GM12875 (cell line): ENCODE results near the gene TSC2.
A peak's percentile ranks its signal among the peaks of the same experiment; 100 is the strongest.
"Not testable (repeated sequence)": the region's sequence is repeated elsewhere in the genome, so short reads cannot be mapped to it uniquely, and the experiment has no call there.

Experiments
- H3K4me3 ChIP-seq: one replicate; pipeline ENCODE4 v1.5.1; 2011; ENCODE audit warnings: low read depth, low read length, control low read depth

Gene TSC2

DNA sequence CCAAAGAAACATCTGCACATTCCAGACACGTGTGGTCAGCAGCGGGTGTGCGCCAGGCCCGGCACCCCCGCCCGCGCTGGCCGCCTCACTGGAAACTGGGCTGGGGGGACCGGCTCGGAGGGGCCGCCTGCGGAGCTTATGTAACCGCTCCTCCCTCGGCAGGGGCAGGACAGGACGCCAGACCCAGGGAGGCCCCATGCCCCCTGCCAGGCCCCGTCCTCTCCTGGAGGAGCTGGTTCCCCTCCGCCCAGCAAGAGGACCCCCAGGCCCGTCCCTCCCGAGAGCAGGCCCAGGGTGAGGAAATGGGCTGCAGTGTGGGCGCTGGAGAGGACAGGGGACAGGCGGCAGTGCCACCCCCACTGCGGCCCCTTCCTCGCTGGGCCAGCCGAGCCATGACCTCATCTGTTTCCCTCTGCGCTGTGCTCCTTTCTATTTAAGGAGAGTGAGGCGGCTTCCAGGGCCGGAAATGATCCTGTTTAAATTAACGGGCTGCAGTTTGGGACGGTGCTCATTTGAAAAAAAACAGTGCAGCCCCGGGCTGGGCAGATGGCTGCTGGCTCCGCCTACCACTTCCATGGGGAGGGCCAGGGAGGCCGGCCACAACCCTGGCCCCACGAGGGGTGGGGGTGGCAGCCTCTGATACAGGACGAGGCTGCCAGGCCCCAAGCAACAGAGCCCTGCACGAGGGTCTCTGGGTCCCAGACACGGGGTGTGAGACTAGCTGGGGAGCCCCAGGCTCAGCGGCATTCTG is 77.1 kb downstream of the TSC2 start:
- not testable (repeated sequence) for H3K4me3 ChIP-seq

DNA sequence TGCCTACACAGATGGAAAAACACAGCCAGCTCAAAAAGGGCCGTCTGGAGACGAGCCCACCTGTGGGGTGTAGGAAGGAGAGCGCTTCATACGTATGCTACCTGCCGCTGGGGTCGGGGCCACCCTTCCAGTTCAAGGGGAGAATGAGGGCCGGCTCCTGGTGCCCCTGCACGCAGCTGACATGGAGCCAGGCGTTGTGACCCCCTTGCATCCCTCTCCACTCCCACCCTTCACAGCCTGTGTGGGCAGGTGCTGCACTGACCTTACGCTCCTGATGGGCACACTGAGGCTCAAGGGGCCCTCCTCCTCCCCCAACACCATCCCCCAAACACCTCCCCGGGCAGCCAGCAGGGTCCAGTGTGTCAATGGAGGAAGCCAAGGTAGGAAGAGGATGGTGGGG is 77.8 kb downstream of the TSC2 start:
- not testable (repeated sequence) for H3K4me3 ChIP-seq

DNA sequence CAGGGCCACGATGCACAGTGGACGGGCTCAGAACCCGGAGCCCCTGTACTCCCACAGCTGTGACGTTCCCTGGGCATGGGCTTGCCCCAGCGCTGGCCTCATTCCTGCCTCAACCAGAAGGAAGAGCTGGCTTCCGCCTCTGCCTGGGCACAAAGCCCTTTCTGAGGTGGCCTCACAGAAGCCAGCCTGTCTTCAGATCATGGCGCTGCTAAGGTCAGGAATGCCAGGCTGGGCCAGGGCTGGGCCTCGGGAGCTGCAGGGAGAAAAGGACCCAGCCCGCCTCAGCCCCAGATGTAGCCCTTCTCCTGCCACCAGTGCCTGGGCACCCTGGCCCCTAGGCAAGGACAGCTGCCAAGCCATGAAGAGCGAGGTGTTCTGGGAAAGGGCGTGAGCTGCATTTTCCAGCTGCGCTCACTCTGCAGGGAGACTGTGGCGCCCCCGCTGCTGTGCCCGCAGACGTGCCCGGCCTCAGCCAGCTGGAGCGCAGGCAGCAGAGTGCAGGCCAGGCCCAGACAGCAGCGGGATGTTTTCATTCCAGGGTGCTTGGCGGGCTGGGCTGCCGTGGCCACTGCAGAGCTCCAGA is 78.5 kb downstream of the TSC2 start:
- not testable (repeated sequence) for H3K4me3 ChIP-seq

DNA sequence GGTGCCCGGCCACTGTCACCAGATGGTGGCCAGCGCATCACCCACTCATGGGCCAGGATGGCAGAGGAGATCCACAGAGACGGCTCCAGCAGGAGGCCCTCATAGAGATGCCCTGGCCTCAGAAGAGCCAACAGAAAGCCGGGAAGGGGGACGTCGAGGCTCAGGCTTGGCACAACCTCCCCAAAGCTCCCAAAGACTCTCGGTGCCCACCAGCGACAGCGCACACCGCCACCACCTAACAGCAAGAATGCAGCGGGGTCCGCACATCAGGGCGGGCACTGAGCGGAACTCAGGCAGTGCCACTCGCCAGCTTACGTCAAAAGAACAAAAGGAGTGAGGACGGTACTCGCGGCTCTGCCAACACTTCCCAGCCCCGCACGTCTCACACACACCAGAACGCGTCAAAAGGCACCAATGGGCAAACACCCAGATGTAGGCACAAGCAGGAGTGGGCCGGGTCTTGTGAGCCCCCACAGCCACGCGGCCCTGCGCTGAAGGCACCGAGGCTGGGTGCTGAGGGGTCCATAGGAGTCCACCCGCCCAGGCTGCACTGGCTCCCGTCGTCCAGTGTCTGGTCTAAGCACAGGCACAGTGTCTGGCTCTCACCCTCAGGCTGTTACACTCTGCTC is 79.3 kb downstream of the TSC2 start:
- not testable (repeated sequence) for H3K4me3 ChIP-seq

DNA sequence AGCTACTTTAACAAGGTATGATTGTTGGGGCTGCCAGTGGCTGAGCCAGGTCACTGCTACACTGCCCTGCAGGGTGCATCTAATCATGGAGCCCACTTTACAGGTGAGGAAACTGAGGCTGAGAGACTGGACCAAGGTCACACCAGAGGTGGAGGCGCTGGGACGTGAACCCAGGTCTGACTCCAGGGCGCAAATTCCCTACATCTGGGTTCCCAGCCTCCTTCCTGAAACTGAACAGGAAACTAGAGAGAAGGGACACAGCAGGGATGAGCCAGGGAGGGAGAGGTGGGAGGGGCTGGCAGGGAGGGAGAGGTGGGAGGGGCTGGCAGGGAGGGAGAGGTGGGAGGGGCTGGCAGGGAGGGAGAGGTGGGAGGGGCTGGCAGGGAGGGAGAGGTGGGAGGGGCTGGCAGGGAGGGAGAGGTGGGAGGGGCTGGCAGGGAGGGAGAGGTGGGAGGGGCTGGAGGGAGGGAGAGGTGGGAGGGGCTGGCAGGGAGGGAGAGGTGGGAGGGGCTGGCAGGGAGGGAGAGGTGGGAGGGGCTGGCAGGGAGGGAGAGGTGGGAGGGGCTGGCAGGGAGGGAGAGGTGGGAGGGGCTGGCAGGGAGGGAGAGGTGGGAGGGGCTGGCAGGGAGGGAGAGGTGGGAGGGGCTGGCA is 80.0 kb downstream of the TSC2 start:
- H3K4me3 ChIP-seq = not testable (repeated sequence)

DNA sequence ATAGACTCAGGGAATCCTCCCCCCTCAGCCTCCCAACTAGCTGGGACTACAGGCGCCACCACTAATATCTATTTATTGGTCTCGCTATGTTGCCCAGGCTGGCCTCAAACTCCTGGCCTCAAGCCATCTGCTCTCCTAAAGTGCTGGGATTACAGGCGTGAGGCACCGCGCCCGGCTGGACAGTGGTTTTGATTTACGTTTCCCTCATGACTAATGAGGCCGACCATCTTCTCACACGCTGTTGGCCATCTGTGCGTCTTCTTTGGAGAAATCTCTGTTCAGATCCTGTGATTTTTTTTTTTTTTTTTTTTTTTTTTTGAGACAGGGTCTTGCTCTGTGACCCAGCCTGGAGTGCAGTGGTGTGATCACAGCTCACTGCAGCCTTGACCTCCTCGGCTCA is 81.5 kb downstream of the TSC2 start:
- not testable (repeated sequence) for H3K4me3 ChIP-seq

DNA sequence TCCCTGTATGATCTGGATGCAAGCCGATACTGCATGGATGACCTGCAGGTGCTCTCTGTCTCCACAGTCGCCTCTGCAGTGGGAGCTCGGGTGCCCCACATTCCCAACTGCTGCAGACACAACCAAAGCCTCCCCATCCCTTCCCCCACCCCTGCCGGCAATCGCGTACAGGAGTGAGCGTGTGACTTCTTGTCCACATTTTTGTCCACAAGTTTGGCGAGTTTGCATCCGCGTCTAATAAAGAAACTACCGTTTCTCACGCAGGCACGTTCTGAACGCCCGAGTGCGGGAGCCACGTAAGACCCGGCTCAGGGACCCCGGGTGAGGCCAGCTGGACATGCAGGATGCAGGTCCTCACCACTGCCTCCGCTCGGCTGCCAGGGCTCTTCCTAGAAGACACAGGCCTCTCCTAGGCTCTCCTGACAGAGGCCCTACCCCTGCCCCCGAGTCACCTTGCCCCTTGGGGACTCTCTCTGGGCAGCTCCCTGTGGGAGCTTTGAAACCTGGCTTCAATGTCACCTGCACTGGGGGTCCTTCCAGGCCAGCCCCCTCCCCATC is 82.2 kb downstream of the TSC2 start:
- not testable (repeated sequence) for H3K4me3 ChIP-seq

DNA sequence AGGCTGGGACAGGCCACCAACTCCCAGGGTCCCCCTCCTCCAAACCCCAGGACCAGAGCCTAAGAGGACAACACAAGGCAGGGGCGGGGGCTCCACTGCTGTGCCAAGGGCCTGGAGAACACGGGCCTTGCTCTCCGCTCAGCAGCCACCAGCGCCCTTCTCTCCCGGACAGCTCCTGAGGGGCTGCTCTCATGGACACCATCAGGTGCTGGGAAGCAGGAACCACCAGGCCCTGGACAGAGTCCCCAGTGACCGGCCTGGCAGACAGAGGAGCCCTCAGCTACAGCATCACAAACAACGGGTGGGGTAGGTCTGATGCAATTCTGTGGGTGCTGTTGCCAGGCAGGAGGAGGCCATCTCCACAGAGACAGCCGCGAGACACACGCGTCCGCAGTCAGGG is 86.0 kb downstream of the TSC2 start:
- H3K4me3 ChIP-seq = not testable (repeated sequence)

DNA sequence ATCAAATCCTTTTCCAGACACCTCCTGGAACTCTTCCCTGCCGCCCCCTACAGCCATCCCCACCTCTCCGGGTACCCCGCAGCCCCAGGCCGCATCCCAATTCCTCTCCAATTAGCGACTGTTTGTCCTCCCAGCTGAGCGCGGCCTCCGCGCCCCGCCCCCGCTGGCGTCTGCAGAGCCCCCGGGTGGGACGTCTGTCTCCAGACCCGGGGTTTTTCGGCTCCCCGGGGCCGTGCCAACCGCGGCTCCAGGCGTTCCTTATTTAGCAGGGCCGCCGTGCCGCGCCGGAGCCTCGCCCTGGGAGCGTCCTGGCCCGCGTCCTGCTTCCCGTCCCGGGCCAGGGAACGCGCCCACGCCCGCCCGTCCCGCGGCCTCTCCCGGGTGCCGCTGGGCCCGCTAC is 87.3 kb downstream of the TSC2 start:
- peak overlapping the region; percentile 37 for H3K4me3 ChIP-seq

DNA sequence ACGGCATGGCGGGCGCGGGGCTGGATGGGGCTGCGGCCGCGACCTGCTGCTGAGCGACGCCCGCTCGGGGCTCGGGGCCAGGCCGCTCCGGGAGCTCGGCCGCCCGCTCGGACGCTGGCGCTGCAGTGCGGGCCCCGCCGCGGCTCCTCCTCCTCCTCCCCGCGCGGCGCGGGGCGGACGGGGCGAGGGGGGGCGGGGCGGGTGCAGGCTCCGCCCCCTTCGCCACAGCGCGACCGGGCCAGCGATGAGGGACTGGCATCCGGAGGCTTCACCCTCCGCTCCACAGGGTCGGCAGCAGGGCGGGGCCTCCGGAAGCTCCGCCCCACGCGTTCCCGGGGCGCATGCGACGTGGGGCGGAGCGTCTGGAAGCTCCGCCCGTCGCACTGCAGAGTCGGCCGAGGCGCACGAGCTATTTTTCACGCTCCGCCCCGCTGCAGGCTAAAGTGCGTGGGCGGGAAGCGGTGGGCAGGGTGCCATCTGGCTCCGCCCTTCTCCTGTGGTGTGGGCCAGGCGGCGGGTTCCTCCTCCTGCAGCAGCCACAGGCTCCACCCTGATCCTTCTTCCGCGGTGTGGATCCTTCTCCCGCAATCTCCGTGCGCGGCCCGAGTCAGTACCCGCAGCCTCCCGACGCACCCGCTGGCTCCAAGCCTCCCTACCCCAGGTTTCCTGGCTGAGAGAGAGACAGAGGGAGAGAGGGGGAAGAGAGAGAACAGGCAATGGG is 88.1 kb downstream of the TSC2 start, which contains the start of gene PKD1:
Gene PKD1 (minus strand): TSS at position 129 of the 721 bp plus-strand sequence. CDS start 209 bp downstream, outside the sequence.
- H3K4me3 ChIP-seq = peak within 1 kb of the TSS; percentile 37
